ENCODE measurements around the gene SRMS. TPM values are rescaled to one million over a fixed set of nuclear protein-coding genes. Genes with fewer than 3 reads are reported as not detected.

The SRMS gene
- total RNA-seq, 4 donors from 2014 or later = not detected

- TF ChIP-seq, protein P1, sequence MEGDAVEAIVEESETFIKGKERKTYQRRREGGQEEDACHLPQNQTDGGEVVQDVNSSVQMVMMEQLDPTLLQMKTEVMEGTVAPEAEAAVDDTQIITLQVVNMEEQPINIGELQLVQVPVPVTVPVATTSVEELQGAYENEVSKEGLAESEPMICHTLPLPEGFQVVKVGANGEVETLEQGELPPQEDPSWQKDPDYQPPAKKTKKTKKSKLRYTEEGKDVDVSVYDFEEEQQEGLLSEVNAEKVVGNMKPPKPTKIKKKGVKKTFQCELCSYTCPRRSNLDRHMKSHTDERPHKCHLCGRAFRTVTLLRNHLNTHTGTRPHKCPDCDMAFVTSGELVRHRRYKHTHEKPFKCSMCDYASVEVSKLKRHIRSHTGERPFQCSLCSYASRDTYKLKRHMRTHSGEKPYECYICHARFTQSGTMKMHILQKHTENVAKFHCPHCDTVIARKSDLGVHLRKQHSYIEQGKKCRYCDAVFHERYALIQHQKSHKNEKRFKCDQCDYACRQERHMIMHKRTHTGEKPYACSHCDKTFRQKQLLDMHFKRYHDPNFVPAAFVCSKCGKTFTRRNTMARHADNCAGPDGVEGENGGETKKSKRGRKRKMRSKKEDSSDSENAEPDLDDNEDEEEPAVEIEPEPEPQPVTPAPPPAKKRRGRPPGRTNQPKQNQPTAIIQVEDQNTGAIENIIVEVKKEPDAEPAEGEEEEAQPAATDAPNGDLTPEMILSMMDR (IDR thresholded peaks at IDR 0.05; ENCODE audit: low read depth) = no peak
Measured at GRCh38 chr20:63590218-63591146, 42.9 kb upstream of the SRMS start.

DNA sequence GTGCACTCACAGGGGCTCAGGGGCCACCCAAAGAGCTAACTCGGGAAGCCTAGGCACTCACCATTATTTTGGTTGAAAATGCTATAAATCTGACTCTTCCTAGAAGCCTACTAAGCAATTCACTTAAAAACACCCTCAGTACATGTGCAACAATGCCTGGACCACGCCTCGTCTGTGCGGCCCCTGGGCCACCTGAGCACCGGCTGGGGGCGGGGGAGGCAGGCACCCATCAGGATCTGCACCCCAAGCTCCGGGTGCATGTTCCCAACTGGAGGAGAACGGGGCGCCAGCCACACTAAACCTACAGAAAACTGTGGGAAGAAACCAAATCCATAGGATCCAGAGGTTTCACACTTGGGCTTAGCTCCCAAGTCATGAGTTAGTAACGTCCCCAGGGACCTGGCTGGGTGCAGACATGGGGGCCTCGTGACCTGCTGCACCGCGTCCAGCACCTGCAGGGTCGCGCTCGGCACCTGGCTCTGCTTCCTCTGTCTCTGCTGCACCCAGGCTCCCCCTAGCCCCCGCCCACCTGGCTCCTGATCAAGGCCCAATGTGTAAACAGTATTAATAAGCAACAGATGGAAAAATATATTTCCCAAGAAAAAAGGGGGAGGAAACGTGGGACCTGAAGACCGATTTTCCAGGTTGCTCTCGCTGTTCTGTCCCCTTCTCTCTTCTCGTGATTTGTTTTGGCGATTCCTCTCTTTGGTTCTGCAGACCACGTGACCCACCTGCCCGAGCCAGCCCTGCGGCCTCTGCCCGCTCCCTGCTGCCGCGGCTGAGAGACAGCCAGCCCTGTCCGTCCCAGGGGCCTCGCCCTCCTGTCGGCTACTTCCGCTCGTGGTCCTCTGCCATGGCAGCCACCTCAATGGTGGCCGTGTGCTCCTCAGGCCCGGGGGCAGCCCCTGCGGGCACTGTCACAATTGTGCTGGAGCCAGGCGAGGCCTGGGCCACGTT lies 42.0 kb upstream of the SRMS start:
- TF ChIP-seq, protein P1 (IDR thresholded peaks at IDR 0.05; ENCODE audit: low read depth) = no peak

DNA sequence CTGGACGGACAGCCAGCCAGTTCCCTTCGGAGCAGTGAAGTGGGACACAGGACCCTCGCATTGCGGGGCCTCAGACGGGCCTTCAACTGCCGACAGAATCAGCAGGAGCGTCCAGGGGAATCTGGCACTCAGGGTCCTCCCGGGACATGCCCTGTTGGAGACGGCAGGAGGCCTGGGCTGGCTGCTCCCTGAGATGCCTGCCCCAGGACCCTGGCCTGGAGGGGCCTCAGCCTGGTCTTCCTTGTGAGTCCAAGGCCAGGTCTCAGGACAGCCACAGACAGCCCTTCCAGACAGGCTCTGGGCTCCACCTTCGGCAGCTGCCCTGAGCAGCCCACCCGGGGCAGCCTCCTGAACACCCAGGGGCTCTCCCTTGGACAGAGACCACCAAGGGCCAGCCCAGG lies 41.1 kb upstream of the SRMS start:
- TF ChIP-seq, protein P1 (IDR thresholded peaks at IDR 0.05; ENCODE audit: low read depth) = no peak

- TF ChIP-seq, protein P1 (IDR thresholded peaks at IDR 0.05; ENCODE audit: low read depth) = no peak
Measured at GRCh38 chr20:63587776-63588591, 40.4 kb upstream of the SRMS start.

GRCh38 chr20:63587256-63587655 lies 39.7 kb upstream of the SRMS start:
- TF ChIP-seq, protein P1 (IDR thresholded peaks at IDR 0.05; ENCODE audit: low read depth) = no peak

DNA sequence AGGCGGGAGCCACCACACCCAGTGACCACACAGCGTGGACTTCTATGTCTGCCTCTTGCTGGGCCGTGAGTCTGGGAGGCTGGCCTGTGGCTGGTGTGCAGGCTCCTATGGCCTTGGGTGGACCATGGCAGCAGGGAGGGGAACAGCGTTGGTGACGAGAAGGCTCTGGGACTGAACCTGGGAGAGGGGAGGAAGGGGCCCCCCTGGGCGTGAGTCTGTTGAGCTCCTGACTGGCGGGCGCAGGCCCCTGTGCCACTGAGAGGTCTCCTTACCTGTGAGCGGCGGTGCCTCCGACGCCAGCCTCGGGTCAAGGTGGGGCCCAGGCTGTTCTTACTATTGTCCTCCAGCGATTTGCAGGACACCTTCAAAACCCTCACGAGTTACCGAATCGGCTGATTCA lies 39.2 kb upstream of the SRMS start:
- TF ChIP-seq, protein P1 (IDR thresholded peaks at IDR 0.05; ENCODE audit: low read depth) = no peak
